HG03095 (cell line): Measurements from ENCODE around the gene CST9.

Experiments
- ATAC-seq: cut with Tn5 transposase; IDR thresholded peaks from one replicate; pipeline ENCODE4 v1.9.1; 2021; ENCODE audit warnings: moderate library complexity; ENCODE audit not compliant: unreplicated experiment

The CST9 gene, protein sequence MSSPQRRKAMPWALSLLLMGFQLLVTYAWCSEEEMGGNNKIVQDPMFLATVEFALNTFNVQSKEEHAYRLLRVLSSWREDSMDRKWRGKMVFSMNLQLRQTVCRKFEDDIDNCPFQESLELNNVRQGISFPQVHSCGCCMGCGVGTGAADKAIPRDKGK

GRCh38 chr20:23605867-23606651, at the start of gene CST9:
CST9 (minus strand) TSS chr20:23605917; CDS start chr20:23605864, 53 bp downstream.
- ATAC-seq, result no peak

DNA sequence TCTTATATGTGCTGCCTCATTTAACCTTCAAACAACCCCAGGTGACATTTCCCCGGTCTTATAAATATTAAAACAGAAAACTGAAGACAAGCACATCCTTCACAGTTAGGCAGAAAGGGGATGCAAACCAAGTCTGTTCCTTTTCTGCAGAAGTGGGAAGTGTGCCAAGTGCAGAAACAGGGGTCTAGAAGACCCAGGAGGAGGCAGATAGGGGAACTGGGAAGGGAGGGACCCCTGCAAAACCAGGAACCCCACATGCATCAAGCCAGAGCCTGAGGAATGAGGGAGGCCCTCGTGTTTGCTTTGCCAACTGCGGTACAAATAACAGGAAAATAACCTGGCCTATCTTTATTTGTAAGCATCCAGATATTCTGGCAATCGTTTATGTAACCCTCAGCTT, 49.0 kb upstream of the CST9 start:
- ATAC-seq, result no peak

DNA sequence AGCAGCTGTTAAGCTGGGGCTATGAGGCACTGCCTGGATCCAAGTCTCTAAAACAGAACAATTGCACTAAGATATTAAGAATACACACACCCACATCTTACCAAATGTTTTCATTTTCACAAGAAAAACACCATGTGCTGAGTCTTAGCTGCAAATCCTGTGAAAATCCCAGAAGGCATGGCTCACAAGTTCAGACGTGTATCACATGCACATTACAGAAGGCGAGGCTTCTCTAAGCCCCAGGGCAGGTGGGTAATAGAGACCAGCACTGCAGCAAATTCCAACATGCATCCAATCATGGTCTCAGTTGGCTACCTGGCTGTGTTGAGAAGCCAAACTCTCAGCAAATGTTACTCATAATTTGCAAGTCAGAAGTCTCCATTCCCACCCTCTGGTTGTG, 48.3 kb upstream of the CST9 start:
- no peak for ATAC-seq

DNA sequence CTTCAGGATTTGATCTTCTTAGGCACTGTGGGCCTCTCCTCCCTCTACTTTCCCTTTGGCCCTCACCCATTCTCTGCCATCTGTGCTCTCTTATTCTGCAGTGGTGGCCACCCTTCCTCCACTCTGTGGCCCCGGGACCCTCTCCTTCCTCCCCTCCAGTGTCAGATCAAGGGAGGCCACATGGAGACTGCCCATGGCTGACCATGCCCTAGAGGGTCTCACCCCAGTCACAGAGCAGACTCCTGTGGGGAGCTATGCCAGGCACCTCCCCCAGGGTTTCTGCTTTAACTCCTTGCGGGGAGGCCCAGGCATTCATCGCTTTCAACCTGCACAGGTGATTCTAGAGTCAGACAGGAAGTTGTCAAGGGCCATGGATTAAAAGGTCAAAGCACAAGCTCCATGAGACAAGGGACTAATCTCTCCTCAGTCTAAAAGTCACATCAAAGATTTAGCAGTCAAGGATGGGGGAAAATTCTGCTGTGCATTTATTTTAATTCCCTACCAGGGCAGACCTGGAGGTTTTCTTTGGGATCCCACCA, 47.8 kb upstream of the CST9 start:
- ATAC-seq, result no peak

GRCh38 chr20:23652926-23653325, 47.2 kb upstream of the CST9 start:
- no peak for ATAC-seq

- no peak for ATAC-seq
Observed at GRCh38 chr20:23652371-23652770, 46.7 kb upstream of the CST9 start.

DNA sequence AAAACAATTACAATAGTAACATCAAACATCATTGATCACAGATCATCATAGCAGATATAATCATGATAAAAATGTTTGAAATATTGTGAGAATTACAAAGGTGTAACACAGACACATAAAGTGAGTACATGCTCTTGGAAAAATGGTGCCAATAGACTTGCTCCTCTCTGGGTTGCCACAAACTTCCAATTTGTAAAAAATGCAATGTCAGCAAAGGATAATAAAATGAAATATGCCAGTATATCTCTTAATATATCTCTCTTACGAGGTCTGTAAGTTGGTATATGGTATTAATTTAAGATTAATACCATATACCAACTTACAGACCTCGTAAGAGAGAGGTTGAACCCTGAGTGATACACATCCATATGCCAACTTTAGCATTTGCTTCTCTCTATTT, 45.4 kb upstream of the CST9 start:
- no peak for ATAC-seq

DNA sequence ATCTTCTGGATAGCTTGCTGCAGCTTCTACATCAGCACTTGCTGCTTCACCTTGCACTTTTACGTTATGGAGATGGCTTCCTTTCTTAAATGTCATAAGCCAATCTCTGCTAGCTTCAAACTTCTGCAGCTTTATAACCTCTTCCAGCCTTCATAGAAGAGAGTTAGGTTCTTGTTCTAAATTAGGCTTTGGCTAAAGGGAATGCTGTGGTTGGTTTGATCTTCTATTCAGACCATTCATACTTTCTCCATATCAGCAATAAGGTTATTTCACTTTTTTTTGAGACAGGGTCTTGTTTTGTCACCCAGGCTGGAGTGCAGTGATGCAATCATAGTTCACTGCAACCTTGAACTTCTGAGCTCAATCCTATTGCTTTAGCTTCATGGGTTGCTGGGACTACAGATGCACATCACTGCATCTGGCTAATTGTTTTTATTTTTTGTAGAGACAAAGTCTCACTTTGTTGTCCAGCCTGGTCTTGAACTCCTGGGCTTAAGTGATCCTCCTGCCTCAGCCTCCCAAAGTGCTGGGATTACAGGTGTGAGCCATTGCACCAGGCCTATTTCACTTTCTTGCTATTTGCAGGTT, 44.2 kb upstream of the CST9 start:
- ATAC-seq, result no peak

DNA sequence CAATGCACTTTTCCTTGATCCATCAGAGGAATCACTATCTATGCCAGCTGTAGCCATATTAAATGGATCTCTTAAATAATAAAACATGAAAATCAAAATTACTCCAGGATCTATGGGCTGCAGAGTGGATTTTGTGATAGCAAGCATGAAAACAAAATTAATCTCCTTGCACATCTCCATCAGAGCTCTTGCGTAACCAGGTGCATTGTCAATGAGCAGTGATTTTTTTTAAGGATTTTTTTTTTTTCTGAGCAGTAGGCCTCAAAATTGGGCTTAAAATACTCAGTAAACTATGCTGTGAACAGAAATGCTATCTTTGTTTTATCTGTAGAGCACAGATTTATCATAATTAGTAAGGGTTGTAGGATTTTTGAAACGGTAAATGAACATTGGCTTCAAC, 43.5 kb upstream of the CST9 start:
- no peak for ATAC-seq

DNA sequence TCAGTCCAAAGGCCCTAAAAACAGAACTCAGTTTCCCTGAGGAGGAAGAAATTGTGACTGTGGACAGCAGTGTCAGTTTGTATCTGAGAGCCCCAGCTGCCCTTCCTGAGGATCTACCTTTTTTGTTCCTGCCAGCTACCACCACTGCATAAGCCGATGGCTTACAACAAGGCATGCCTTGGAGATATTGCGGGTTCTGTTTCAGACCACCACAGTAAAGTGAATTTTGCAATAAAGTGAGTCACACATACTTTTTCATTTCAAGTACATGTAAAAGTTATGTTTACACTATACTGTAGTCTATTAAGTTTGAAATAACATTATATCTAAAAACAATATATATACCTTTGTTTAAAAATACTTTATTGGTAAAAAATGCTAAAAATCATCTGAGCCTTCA, 41.6 kb upstream of the CST9 start:
- no peak for ATAC-seq

DNA sequence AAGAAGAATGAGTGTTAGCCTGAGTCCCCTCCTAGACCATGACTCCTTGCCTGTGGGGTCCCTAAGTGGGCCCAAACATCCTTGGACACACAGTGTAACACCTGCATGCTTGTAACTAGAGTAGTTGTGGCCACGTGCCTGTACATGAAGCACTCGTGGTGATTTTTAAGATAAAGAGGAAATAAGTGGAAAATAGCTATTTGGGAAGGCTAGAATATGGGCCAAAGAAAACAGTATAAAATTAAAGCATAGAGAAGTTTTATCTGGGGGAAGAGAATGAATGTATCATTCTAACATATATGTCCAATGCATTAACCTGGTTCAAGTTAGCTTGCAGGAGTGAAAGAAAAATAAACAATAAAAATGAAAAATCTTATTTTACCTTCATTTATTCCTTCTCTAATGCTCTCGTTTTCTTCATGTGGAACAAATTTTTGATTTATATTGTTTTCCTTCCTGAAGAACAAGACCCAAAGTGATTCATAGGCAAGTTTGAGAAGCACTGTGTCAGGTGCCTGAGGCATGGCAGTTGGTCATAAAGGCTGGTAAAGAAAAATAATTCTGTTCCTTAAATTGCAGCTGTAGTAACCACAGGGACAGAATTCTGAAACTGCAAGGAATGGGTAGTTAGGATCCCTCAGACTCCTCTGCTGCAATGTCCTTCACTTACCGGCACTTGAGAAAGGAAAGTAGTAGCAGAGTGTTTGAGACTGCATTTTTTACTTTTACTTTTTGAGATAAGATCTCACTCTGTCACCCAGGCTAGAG, 40.6 kb upstream of the CST9 start:
- no peak for ATAC-seq

- no peak for ATAC-seq
Observed at GRCh38 chr20:23645575-23645974, 39.9 kb upstream of the CST9 start.

DNA sequence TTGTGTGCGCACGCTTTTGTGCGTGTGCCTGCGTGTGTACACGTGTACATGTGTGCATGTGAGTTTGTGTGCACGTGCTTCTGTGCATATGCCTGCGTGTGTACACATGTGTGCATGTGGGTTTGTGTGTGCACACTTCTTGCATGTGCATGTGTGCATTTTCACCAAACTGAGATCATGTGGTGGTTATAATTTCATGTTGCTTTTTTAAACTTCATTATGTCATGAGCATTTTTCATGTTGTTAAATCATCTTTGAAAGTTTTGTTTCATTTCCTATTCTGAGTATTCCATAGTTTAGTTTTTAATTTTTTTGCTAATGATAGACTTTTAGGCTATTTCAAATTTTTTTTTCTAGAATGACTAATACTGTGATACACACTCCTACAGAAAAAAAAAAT, 38.4 kb upstream of the CST9 start:
- no peak for ATAC-seq

DNA sequence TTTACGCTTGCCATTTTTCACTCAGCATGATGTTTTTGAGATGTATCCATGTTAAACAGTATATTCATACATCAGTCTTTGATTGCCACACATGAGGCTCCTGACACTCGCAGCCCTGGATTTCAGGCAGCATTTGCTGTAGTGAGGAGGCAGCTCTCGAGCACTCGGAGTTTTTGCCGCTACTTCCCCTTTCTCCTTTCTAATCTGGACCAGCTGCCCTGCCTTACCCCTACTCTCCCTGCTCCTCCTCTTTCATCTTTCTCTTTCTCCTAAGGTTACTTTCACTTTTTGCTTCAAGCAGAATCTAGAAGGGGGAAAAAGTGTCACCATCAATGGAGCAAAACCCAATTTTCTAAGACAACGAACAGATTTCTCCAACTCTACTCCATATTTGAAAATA, 37.9 kb upstream of the CST9 start:
- no peak for ATAC-seq

- no peak for ATAC-seq
Observed at GRCh38 chr20:23641936-23642751, 36.4 kb upstream of the CST9 start.

GRCh38 chr20:23640671-23641667, 35.3 kb upstream of the CST9 start:
- ATAC-seq, result no peak

GRCh38 chr20:23640018-23640601, 34.4 kb upstream of the CST9 start:
- ATAC-seq, result no peak

GRCh38 chr20:23639490-23639958, 33.8 kb upstream of the CST9 start:
- ATAC-seq, result no peak

DNA sequence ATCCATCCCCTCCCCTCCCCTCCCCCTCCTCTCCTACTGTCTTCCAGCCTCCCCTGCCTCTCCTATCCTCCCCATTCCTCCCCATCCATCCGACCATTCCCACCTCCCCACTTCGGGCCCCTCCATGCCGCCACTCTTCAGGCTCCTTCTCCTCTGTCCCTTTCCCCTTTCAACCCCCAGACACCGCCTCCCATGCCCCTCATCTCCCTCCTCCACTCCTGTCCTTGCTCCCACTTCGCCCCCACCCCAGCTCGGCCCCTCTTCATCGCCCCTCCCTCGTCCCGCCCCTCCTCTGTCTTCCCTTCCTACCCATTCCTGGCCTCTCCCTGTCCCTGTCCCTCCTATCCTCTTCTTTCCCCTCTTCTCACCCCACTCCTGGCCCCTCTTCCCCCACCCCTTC, 32.6 kb upstream of the CST9 start:
- no peak for ATAC-seq
